Measurements from ENCODE around the gene ELP5. TPM values are rescaled to one million over a fixed set of nuclear protein-coding genes. Genes with fewer than 3 reads are reported as not detected.

The ELP5 gene
- total RNA-seq (2022; extraction: Qiagen RNA extraction; ENCODE audit: low read depth): 116 to 129 TPM (median 124 TPM) in 5 replicates

DNA sequence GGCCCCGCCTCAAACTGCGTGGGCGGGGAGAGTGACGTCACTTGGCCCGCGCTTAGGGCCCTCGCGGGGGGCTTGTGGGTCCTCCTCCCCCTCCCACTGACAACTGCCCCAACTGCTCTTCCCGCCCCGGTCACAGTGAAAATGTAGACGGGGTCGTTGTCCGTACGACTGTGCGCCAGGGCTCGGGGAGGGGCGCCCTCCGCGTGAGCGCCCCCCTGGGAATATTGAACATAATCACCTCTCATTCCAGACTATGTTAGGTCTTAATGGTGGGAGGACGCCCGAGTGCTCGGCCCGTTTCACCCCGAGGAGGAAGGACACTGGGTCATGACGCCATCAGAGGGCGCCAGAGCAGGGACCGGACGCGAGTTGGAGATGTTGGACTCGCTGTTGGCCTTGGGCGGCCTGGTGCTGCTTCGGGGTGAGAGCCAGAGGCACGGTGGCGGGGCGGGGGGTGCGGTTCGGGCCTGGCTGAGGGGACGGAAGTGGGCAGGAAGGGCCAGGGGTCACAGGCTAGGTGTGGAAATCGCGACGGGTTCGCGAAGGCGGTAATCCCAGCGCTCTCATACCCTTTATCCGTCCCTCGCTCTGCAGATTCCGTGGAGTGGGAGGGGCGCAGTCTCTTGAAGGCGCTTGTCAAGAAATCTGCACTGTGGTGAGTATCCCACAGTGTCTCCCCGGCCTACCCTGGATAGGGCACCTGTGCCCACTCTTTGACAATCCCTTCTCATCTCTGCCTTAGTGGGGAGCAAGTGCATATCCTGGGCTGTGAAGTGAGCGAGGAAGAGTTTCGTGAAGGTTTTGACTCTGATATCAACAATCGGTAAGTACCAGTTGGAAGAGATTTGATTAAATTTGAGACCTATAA, at the start of gene ELP5:
TSS of gene ELP5 (plus strand) at position 40 of the 868 bp plus-strand sequence. CDS start at position 376, 336 bp downstream.

GRCh38 chr17:7219812-7220592, 32.0 kb upstream of the ELP5 start, which contains the start of the genes ACADVL and DLG4:
TSS of gene ACADVL (plus strand) at chr17:7219938. CDS start at chr17:7219985, 47 bp downstream.
TSS of gene DLG4 (minus strand) at chr17:7219836.

DNA sequence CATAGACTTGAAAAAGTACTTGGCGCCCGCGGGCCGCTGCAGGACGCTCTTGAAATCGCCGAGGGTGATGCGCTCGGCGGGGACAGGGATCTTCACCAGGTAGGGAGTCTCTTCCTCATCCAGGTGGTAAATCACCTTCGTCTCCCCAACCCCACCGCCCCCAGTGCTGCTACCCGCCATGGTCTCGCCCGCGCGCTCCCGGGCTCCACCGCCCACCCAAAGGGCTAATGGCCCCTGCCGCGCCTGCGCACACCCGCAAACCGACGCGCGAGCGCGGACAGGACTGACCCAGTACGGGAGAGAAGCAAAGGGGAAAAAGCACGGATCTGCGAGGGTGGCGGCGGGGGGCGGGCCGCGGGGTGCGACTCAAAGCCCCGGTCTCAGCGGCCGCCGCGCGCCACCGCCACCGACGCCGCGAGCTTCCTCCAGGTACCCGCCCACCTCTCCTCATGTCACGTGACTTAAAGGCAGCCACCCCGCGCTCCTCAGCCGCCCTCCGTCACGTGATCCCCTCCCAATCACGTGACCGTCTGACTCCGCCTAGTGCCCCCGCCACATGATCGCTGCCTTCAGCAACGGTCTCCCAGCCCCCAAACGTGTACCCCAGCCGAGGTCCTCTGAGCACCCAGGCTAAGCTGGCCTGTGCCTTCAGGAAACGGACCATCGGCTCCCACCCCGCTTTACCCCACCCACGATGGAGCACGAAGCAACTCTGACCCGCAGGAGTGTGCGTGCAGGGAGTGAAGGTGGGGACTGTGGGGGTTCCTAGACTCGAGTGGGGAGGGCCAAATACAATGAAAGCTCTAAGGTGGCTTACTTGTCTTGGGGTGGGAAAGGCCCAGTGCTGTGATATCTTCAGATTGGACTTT, 17.7 kb upstream of the ELP5 start, which contains the start of gene DVL2:
TSS of gene DVL2 (minus strand) at position 435 of the 869 bp plus-strand sequence. CDS start at position 180, 255 bp downstream.

GRCh38 chr17:7239091-7240027, 12.7 kb upstream of the ELP5 start, which contains the start of gene PHF23:
TSS of gene PHF23 (minus strand) at chr17:7239457. CDS start at chr17:7239279, 178 bp downstream.

GRCh38 chr17:7241783-7242716, 10.0 kb upstream of the ELP5 start, which contains the start of gene GABARAP:
TSS of gene GABARAP (minus strand) at chr17:7242449. CDS start at chr17:7242330, 119 bp downstream.

GRCh38 chr17:7251661-7252175, 297 bp upstream of the ELP5 start, which contains the start of gene CTDNEP1:
TSS of gene CTDNEP1 (minus strand) at chr17:7251734. CDS start at chr17:7251296, 438 bp downstream.

DNA sequence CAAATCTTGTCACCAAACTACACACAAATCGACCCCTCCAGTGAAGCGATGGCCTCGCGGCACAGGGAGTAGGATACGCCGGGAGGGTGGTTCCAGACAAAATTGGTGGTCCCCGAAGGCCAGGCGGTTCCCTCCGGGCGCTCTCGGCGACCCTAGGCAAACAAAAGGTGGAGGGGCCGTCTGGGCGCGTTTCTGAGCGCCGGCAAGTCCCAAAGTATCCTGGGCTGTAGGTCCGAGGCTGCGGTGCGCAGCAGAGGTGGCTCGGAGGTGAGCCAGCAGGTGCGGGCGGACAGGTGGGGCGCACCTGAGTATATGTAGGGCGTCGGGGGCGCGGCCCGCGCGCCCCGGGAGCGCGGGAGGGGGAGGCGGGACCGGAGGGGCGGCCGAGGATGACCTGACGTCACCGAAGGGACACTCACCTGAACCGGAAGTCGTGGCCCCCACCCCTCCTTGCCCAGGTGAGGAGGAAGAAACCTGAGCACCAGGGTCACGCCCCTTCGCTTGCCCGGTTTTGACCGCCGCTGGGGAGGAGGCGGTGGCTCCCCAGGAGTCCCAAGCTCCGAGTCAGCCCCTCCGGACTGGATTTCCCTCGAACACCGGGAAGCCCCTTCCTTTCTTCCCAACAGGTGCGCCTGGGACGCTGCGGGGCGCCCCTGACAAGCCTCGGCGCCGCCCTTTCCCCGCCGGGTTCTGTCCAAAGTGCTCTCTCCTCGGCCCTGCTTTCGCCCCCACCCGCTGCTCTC, 10.3 kb downstream of the ELP5 start, which contains the start of gene CLDN7:
TSS of gene CLDN7 (minus strand) at position 287 of the 743 bp plus-strand sequence. CDS start 435 bp downstream, outside the sequence.

DNA sequence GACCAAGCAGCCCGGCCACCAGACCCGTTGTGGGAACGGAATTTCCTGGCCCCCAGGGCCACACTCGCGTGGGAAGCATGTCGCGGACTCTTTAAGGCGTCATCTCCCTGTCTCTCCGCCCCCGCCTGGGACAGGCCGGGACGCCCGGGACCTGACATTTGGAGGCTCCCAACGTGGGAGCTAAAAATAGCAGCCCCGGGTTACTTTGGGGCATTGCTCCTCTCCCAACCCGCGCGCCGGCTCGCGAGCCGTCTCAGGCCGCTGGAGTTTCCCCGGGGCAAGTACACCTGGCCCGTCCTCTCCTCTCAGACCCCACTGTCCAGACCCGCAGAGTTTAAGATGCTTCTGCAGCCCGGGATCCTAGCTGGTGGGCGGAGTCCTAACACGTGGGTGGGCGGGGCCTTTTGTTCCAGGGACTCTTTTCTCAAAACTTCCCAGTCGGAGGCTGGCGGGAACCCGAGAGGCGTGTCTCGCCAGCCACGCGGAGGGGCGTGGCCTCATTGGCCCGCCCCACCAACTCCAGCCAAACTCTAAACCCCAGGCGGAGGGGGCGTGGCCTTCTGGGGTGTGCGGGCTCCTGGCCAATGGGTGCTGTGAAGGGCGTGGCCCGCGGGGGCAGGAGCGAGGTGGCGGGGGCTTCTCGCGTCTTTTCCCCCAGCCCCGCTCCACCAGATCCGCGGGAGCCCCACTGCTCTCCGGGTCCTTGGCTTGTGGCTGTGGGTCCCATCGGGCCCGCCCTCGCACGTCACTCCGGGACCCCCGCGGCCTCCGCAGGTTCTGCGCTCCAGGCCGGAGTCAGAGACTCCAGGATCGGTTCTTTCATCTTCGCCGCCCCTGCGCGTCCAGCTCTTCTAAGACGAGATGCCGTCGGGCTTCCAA, 29.3 kb downstream of the ELP5 start, which contains the start of gene SLC2A4:
TSS of gene SLC2A4 (plus strand) at position 645 of the 879 bp plus-strand sequence. CDS start at position 862, 217 bp downstream.

GRCh38 chr17:7294614-7295153, 42.7 kb downstream of the ELP5 start, which contains the start of gene YBX2:
TSS of gene YBX2 (minus strand) at chr17:7294639. CDS start at chr17:7294500, 139 bp downstream.

DNA sequence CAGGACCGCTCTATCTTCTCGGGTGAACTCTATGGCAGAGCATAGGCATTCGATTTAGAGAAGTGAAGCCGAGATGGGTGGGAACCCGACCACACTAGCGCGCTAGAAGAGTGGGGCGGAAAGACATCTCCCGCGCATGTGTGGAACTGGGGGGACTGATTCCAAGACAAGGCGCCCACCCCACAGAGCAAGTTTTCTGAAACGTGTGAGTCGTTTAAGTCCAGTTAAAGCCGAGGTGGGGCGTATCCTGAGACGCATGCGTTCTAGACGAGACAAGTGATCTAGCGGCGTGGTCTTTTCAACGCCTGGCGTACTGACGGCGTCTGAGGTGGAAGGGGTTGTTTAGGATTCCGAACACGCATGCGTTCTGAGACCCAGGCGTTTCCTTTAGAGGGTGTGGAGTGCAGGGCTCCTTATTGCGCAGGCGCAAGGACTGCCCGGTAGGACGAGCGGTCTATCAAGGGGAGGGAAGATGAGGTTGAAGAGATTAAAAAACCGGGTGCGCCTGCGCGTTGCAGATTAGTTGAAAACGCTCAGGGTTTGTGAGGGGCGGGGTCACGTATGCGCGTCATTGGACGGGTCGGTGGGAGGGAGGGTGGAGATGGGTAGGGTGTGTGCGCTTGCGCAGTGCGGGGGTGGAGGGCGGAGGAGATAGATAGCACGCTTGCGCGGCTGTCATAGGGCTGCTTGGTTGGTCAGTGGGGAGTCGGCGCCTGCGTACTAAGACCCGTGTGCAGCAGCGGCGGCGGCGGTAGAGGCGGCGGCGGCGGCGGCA, 55.1 kb downstream of the ELP5 start, which contains the start of gene EIF5A:
TSS of gene EIF5A (plus strand) at position 718 of the 775 bp plus-strand sequence. CDS start 2,008 bp downstream, outside the sequence.

Other genes with a start within 250 kb of the ELP5 start
- gene RNASEK, start 239.6 kb upstream of the ELP5 start, total RNA-seq (2022; extraction: Qiagen RNA extraction; ENCODE audit: low read depth): 444 to 509 TPM (median 460 TPM) in 5 replicates
- gene BCL6B, start 229.2 kb upstream of the ELP5 start, total RNA-seq (2022; extraction: Qiagen RNA extraction; ENCODE audit: low read depth): 0.09 TPM in 1 of 5 replicates, not detected in the others
- 8.0 to 13.7 TPM (median 11.4 TPM) in 5 replicates for gene SLC16A13, start 216.2 kb upstream of the ELP5 start, total RNA-seq (2022; extraction: Qiagen RNA extraction; ENCODE audit: low read depth)
- not detected in 5 replicates for gene SLC16A11, start 208.1 kb upstream of the ELP5 start, total RNA-seq (2022; extraction: Qiagen RNA extraction; ENCODE audit: low read depth)
- gene CLEC10A, start 172.0 kb upstream of the ELP5 start, total RNA-seq (2022; extraction: Qiagen RNA extraction; ENCODE audit: low read depth): not detected in 5 replicates
- 0.07 to 0.19 TPM in 2 of 5 replicates, not detected in the others for gene ASGR2, start 137.4 kb upstream of the ELP5 start, total RNA-seq (2022; extraction: Qiagen RNA extraction; ENCODE audit: low read depth)
- gene ASGR1, start 72.8 kb upstream of the ELP5 start, total RNA-seq (2022; extraction: Qiagen RNA extraction; ENCODE audit: low read depth): 1.1 to 1.7 TPM (median 1.2 TPM) in 5 replicates
- 7.3 to 9.7 TPM (median 8.5 TPM) in 5 replicates for gene DLG4, start 32.4 kb upstream of the ELP5 start, total RNA-seq (2022; extraction: Qiagen RNA extraction; ENCODE audit: low read depth)
- 339 to 466 TPM (median 425 TPM) in 5 replicates for gene ACADVL, start 32.3 kb upstream of the ELP5 start, total RNA-seq (2022; extraction: Qiagen RNA extraction; ENCODE audit: low read depth)
- gene DVL2, start 17.7 kb upstream of the ELP5 start, total RNA-seq (2022; extraction: Qiagen RNA extraction; ENCODE audit: low read depth): 31.4 to 43.0 TPM (median 35.3 TPM) in 5 replicates
- 90.3 to 102 TPM (median 93.3 TPM) in 5 replicates for gene PHF23, start 12.8 kb upstream of the ELP5 start, total RNA-seq (2022; extraction: Qiagen RNA extraction; ENCODE audit: low read depth)
- 605 to 729 TPM (median 704 TPM) in 5 replicates for gene GABARAP, start 9.8 kb upstream of the ELP5 start, total RNA-seq (2022; extraction: Qiagen RNA extraction; ENCODE audit: low read depth)
- 208 to 246 TPM (median 226 TPM) in 5 replicates for gene CTDNEP1, start 481 bp upstream of the ELP5 start, total RNA-seq (2022; extraction: Qiagen RNA extraction; ENCODE audit: low read depth)
- 0.63 to 0.91 TPM (median 0.76 TPM) in 5 replicates for gene CLDN7, start 10.3 kb downstream of the ELP5 start, total RNA-seq (2022; extraction: Qiagen RNA extraction; ENCODE audit: low read depth)
- 0.13 to 0.27 TPM (median 0.16 TPM) in 5 replicates for gene SLC2A4, start 29.5 kb downstream of the ELP5 start, total RNA-seq (2022; extraction: Qiagen RNA extraction; ENCODE audit: low read depth)
- gene YBX2, start 42.4 kb downstream of the ELP5 start, total RNA-seq (2022; extraction: Qiagen RNA extraction; ENCODE audit: low read depth): 0.40 to 0.60 TPM (median 0.53 TPM) in 5 replicates
- gene EIF5A, start 55.4 kb downstream of the ELP5 start, total RNA-seq (2022; extraction: Qiagen RNA extraction; ENCODE audit: low read depth): 1,614 to 1,831 TPM (median 1,704 TPM) in 5 replicates
- 75.1 to 106 TPM (median 95.2 TPM) in 5 replicates for gene GPS2, start 63.1 kb downstream of the ELP5 start, total RNA-seq (2022; extraction: Qiagen RNA extraction; ENCODE audit: low read depth)
- 27.1 to 33.9 TPM (median 31.9 TPM) in 5 replicates for gene NEURL4, start 77.1 kb downstream of the ELP5 start, total RNA-seq (2022; extraction: Qiagen RNA extraction; ENCODE audit: low read depth)
- 3.9 to 7.6 TPM (median 4.2 TPM) in 5 replicates for gene ACAP1, start 84.3 kb downstream of the ELP5 start, total RNA-seq (2022; extraction: Qiagen RNA extraction; ENCODE audit: low read depth)
- 12.5 to 15.9 TPM (median 13.7 TPM) in 5 replicates for gene KCTD11, start 99.9 kb downstream of the ELP5 start, total RNA-seq (2022; extraction: Qiagen RNA extraction; ENCODE audit: low read depth)
- gene TMEM95, start 102.9 kb downstream of the ELP5 start, total RNA-seq (2022; extraction: Qiagen RNA extraction; ENCODE audit: low read depth): not detected in 5 replicates
- gene TNK1, start 128.9 kb downstream of the ELP5 start, total RNA-seq (2022; extraction: Qiagen RNA extraction; ENCODE audit: low read depth): 1.3 to 1.8 TPM (median 1.6 TPM) in 5 replicates
- 34.1 to 39.8 TPM (median 34.4 TPM) in 5 replicates for gene PLSCR3, start 142.3 kb downstream of the ELP5 start, total RNA-seq (2022; extraction: Qiagen RNA extraction; ENCODE audit: low read depth)
- 181 to 226 TPM (median 200 TPM) in 5 replicates for gene TMEM256, start 151.9 kb downstream of the ELP5 start, total RNA-seq (2022; extraction: Qiagen RNA extraction; ENCODE audit: low read depth)
- 15.4 to 21.5 TPM (median 18.0 TPM) in 5 replicates for gene NLGN2, start 155.6 kb downstream of the ELP5 start, total RNA-seq (2022; extraction: Qiagen RNA extraction; ENCODE audit: low read depth)
- gene SPEM1, start 168.1 kb downstream of the ELP5 start, total RNA-seq (2022; extraction: Qiagen RNA extraction; ENCODE audit: low read depth): 0.08 TPM in 1 of 5 replicates, not detected in the others
- 0.07 TPM in 1 of 5 replicates, not detected in the others for gene SPEM2, start 173.4 kb downstream of the ELP5 start, total RNA-seq (2022; extraction: Qiagen RNA extraction; ENCODE audit: low read depth)
- 0.03 TPM in 2 of 5 replicates, not detected in the others for gene SPEM3, start 176.6 kb downstream of the ELP5 start, total RNA-seq (2022; extraction: Qiagen RNA extraction; ENCODE audit: low read depth)
- gene TMEM102, start 183.2 kb downstream of the ELP5 start, total RNA-seq (2022; extraction: Qiagen RNA extraction; ENCODE audit: low read depth): 10.3 to 13.9 TPM (median 12.1 TPM) in 5 replicates
- 0.86 to 1.3 TPM (median 1.1 TPM) in 5 replicates for gene FGF11, start 187.3 kb downstream of the ELP5 start, total RNA-seq (2022; extraction: Qiagen RNA extraction; ENCODE audit: low read depth)
- gene CHRNB1, start 192.8 kb downstream of the ELP5 start, total RNA-seq (2022; extraction: Qiagen RNA extraction; ENCODE audit: low read depth): 5.4 to 7.8 TPM (median 7.1 TPM) in 5 replicates
- gene ZBTB4, start 227.4 kb downstream of the ELP5 start, total RNA-seq (2022; extraction: Qiagen RNA extraction; ENCODE audit: low read depth): 21.4 to 26.2 TPM (median 24.4 TPM) in 5 replicates
- gene SLC35G6, start 229.2 kb downstream of the ELP5 start, total RNA-seq (2022; extraction: Qiagen RNA extraction; ENCODE audit: low read depth): not detected in 5 replicates
- gene POLR2A, start 232.2 kb downstream of the ELP5 start, total RNA-seq (2022; extraction: Qiagen RNA extraction; ENCODE audit: low read depth): 69.1 to 95.1 TPM (median 80.5 TPM) in 5 replicates